GM12878 (cell line): ENCODE measurements around the gene PSME3.

Experiments used
- BACH1 ChIP-seq: fragments of 450-650 bp; IDR thresholded peaks from 2 replicates; pipeline ENCODE4 v1.6.1; 2017; ENCODE audit warnings: mild to moderate bottlenecking, borderline replicate concordance
- JUNB ChIP-seq: IDR thresholded peaks from 2 replicates; pipeline ENCODE4 v1.6.1; 2016; ENCODE audit warnings: antibody characterized with exemption, mild to moderate bottlenecking
- NRF1 ChIP-seq: conservative IDR thresholded peaks from 2 replicates; pipeline ENCODE4 v1.6.1; 2011; ENCODE audit warnings: mild to moderate bottlenecking, low read depth, low read length, improper control_type of control experiment
- POLR2AphosphoS5 ChIP-seq: IDR thresholded peaks from 2 replicates; pipeline ENCODE4 v1.6.1; 2011; ENCODE audit warnings: mild to moderate bottlenecking, low read length, inconsistent platforms
- RAD21 ChIP-seq: IDR thresholded peaks from 2 replicates; pipeline ENCODE4 v1.6.1; 2011; ENCODE audit warnings: mild to moderate bottlenecking, low read depth, low read length, moderate library complexity; ENCODE audit not compliant: insufficient read depth
- SUPT20H ChIP-seq: IDR thresholded peaks from 2 replicates; pipeline ENCODE4 v1.6.1; 2011; ENCODE audit warnings: low read depth, mild to moderate bottlenecking, low read length, moderate library complexity, borderline replicate concordance; ENCODE audit not compliant: control insufficient read depth
- YBX1 ChIP-seq: fragments of 450-650 bp; IDR thresholded peaks from 2 replicates; pipeline ENCODE4 v1.6.1; 2016; ENCODE audit warnings: antibody characterized with exemption
- TF ChIP-seq, protein P1 (sequence below), 3 experiments: IDR thresholded peaks in 2 of 3; conservative IDR thresholded peaks in 1 of 3; 2 replicates each; pipeline ENCODE4 v1.5.1; 2011; ENCODE audit warnings: low read depth in 3 of 3, low read length in 3 of 3, mild to moderate bottlenecking in 3 of 3, control low read depth in 2 of 3, moderate library complexity in 2 of 3, inconsistent platforms in 1 of 3, mixed read lengths in 1 of 3; ENCODE audit not compliant: control insufficient read depth in 2 of 3, insufficient read depth in 1 of 3; ENCODE audit errors: extremely low read depth in 1 of 3
- TF ChIP-seq, protein P2 (sequence below): IDR thresholded peaks from 2 replicates; pipeline ENCODE4 v1.6.1; 2012; ENCODE audit warnings: mild to moderate bottlenecking, low read depth, low read length
- TF ChIP-seq, protein P3 (sequence below): IDR thresholded peaks from 2 replicates; pipeline ENCODE4 v1.6.1; 2011; ENCODE audit warnings: borderline replicate concordance, low read depth, mild to moderate bottlenecking, moderate library complexity, mixed read lengths, low read length; ENCODE audit not compliant: insufficient read depth; ENCODE audit errors: extremely low read length
- TF ChIP-seq, protein P4 (sequence below): fragments of 450-650 bp; IDR thresholded peaks from 2 replicates; pipeline ENCODE4 v1.6.1; 2017; ENCODE audit warnings: antibody characterized with exemption, mild to moderate bottlenecking, moderate library complexity

DNA sequence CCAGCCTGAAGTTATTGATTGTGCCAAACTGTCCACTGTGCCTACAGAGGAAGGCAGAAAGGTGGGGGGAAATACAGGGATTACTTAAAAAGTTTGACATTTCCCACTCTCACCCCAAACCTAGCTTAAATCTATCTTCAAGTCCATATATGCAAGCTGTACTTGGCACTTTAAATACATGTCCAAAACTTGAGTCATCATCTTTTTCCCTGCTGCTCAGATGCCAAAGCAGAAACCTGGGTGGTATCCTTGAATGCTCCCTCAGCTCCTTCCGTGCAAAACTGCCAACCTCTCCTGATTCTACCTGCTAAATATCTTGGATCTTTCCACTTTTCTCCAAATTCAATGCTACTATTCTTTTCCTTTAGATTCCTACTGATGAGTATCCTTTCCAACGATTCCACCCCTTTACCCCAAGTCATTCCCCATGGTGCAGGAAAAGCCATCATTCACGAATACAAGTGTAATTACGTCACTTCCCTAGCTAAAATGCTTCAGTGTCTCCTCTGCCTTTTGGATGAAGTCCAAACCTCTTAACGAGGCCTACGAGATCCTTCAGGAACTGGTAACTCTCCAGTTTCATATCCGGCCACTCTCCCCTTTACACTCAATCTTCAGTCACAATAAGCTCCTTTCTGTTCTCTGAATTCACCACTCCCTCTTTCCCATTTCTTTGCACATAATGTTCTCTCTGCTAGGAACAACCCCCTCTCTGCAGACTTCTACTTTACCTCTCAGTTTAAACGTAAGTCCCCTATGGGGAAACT, 18.4 kb upstream of the PSME3 start:
- TF ChIP-seq SUPT20H (no peak), NRF1 (no peak), BACH1 (no peak), JUNB (no peak), POLR2AphosphoS5 (no peak), RAD21 (no peak), YBX1 (no peak)
- TF ChIP-seq, protein P1, sequence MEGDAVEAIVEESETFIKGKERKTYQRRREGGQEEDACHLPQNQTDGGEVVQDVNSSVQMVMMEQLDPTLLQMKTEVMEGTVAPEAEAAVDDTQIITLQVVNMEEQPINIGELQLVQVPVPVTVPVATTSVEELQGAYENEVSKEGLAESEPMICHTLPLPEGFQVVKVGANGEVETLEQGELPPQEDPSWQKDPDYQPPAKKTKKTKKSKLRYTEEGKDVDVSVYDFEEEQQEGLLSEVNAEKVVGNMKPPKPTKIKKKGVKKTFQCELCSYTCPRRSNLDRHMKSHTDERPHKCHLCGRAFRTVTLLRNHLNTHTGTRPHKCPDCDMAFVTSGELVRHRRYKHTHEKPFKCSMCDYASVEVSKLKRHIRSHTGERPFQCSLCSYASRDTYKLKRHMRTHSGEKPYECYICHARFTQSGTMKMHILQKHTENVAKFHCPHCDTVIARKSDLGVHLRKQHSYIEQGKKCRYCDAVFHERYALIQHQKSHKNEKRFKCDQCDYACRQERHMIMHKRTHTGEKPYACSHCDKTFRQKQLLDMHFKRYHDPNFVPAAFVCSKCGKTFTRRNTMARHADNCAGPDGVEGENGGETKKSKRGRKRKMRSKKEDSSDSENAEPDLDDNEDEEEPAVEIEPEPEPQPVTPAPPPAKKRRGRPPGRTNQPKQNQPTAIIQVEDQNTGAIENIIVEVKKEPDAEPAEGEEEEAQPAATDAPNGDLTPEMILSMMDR (IDR thresholded peaks at IDR 0.05 in 2 of 3, conservative IDR thresholded peaks at IDR 0.05 in 1 of 3; ENCODE audit: control insufficient read depth in 2 of 3, extremely low read depth in 1 of 3, insufficient read depth in 1 of 3, low read depth in 3 of 3, low read length in 3 of 3) = no peak
- TF ChIP-seq, protein P2, sequence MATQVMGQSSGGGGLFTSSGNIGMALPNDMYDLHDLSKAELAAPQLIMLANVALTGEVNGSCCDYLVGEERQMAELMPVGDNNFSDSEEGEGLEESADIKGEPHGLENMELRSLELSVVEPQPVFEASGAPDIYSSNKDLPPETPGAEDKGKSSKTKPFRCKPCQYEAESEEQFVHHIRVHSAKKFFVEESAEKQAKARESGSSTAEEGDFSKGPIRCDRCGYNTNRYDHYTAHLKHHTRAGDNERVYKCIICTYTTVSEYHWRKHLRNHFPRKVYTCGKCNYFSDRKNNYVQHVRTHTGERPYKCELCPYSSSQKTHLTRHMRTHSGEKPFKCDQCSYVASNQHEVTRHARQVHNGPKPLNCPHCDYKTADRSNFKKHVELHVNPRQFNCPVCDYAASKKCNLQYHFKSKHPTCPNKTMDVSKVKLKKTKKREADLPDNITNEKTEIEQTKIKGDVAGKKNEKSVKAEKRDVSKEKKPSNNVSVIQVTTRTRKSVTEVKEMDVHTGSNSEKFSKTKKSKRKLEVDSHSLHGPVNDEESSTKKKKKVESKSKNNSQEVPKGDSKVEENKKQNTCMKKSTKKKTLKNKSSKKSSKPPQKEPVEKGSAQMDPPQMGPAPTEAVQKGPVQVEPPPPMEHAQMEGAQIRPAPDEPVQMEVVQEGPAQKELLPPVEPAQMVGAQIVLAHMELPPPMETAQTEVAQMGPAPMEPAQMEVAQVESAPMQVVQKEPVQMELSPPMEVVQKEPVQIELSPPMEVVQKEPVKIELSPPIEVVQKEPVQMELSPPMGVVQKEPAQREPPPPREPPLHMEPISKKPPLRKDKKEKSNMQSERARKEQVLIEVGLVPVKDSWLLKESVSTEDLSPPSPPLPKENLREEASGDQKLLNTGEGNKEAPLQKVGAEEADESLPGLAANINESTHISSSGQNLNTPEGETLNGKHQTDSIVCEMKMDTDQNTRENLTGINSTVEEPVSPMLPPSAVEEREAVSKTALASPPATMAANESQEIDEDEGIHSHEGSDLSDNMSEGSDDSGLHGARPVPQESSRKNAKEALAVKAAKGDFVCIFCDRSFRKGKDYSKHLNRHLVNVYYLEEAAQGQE = no peak
- TF ChIP-seq, protein P3, sequence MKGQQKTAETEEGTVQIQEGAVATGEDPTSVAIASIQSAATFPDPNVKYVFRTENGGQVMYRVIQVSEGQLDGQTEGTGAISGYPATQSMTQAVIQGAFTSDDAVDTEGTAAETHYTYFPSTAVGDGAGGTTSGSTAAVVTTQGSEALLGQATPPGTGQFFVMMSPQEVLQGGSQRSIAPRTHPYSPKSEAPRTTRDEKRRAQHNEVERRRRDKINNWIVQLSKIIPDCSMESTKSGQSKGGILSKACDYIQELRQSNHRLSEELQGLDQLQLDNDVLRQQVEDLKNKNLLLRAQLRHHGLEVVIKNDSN = no peak
- TF ChIP-seq, protein P4, sequence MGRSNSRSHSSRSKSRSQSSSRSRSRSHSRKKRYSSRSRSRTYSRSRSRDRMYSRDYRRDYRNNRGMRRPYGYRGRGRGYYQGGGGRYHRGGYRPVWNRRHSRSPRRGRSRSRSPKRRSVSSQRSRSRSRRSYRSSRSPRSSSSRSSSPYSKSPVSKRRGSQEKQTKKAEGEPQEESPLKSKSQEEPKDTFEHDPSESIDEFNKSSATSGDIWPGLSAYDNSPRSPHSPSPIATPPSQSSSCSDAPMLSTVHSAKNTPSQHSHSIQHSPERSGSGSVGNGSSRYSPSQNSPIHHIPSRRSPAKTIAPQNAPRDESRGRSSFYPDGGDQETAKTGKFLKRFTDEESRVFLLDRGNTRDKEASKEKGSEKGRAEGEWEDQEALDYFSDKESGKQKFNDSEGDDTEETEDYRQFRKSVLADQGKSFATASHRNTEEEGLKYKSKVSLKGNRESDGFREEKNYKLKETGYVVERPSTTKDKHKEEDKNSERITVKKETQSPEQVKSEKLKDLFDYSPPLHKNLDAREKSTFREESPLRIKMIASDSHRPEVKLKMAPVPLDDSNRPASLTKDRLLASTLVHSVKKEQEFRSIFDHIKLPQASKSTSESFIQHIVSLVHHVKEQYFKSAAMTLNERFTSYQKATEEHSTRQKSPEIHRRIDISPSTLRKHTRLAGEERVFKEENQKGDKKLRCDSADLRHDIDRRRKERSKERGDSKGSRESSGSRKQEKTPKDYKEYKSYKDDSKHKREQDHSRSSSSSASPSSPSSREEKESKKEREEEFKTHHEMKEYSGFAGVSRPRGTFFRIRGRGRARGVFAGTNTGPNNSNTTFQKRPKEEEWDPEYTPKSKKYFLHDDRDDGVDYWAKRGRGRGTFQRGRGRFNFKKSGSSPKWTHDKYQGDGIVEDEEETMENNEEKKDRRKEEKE = no peak
